ENCODE data around the gene SUSD1. TPM values are rescaled to one million over a fixed set of nuclear protein-coding genes. Genes with fewer than 3 reads are reported as not detected.

SUSD1 gene
- total and polyA plus RNA-seq, 9 of the 15 experiments (the other 6 are each of a cell fraction or from before 2014, with no cell fraction given): 10.9 to 44.4 (median 36.1) TPM

GRCh38 chr9:112174222-112174964 lies 704 bp downstream of the SUSD1 start (continued):
- TF ChIP-seq PREB (CRISPR knock-in tag; IDR thresholded peaks at IDR 0.05) (no peak), FUS (optimal IDR thresholded peaks at IDR 0.05; ENCODE audit: low read depth, low read length) (no peak), ZNF232 (CRISPR knock-in tag; IDR thresholded peaks at IDR 0.05) (no peak), ZFX (CRISPR knock-in tag; IDR thresholded peaks at IDR 0.05) (no peak), ZNF445 (CRISPR knock-in tag; IDR thresholded peaks at IDR 0.05; ENCODE audit: low read depth) (no peak), HDAC8 (tag; IDR thresholded peaks at IDR 0.05) (no peak), OTX1 (CRISPR knock-in tag; IDR thresholded peaks at IDR 0.05) (no peak), SRSF3 (IDR thresholded peaks at IDR 0.05; ENCODE audit: insufficient read depth, low read length) (no peak), ZBTB1 (CRISPR knock-in tag; IDR thresholded peaks at IDR 0.05; ENCODE audit: borderline replicate concordance, low read depth) (no peak; the same call in 1 of the 2 replicates), ZNF217 (CRISPR knock-in tag; IDR thresholded peaks at IDR 0.05) (no peak), ZNF184 (CRISPR knock-in tag; IDR thresholded peaks at IDR 0.05) (no peak), U2AF1 (optimal IDR thresholded peaks at IDR 0.05; ENCODE audit: low read depth, low read length) (no peak), NR2C2 (CRISPR knock-in tag; IDR thresholded peaks at IDR 0.05) (no peak), NR2C2 (tag; IDR thresholded peaks at IDR 0.05) (peak; percentile 63; the same call in 1 of the 2 replicates), ADNP (tag; IDR thresholded peaks at IDR 0.05) (no peak), ATF3 (IDR thresholded peaks at IDR 0.05) (no peak), ATF3 (CRISPR knock-in tag; conservative IDR thresholded peaks at IDR 0.05) (no peak), SLC30A9 (CRISPR knock-in tag; IDR thresholded peaks at IDR 0.05) (no peak), POLR3A (IDR thresholded peaks at IDR 0.05; ENCODE audit: borderline replicate concordance, extremely low read depth, insufficient read depth, insufficient read length) (no peak), ZC3H4 (CRISPR knock-in tag; IDR thresholded peaks at IDR 0.05; ENCODE audit: borderline replicate concordance) (no peak; the same call in 1 of the 2 replicates), ZSCAN29 (IDR thresholded peaks at IDR 0.05) (no peak), ERF (CRISPR knock-in tag; IDR thresholded peaks at IDR 0.05) (0 out of 2 replicates have a peak, but pooled peaks have one; percentile 39), RB1 (IDR thresholded peaks at IDR 0.05; ENCODE audit: low read depth) (no peak), CAMTA2 (CRISPR knock-in tag; conservative IDR thresholded peaks at IDR 0.05) (no peak), MCM7 (IDR thresholded peaks at IDR 0.05) (no peak), SNIP1 (IDR thresholded peaks at IDR 0.05; ENCODE audit: low read depth) (no peak), POLR2AphosphoS2 (IDR thresholded peaks at IDR 0.05; ENCODE audit: low read length) (no peak), MAFF (IDR thresholded peaks at IDR 0.05; ENCODE audit: low read length) (no peak), JUNB (CRISPR knock-in tag; conservative IDR thresholded peaks at IDR 0.05) (no peak), PYGO2 (tag; IDR thresholded peaks at IDR 0.05) (peak; percentile 32; the same call in 1 of the 2 replicates)

All from K562 (cell line).